Breast epithelium (tissue), 4 donors: ENCODE data around the gene ENTPD7. TPM values are rescaled to one million over a fixed set of nuclear protein-coding genes. Genes with fewer than 3 reads are reported as not detected.
"Not testable (repeated sequence)": the region's sequence is repeated elsewhere in the genome, so short reads cannot be mapped to it uniquely, and the experiment has no call there.

ENCODE experiments used
- DNase-seq, 2 donors: peaks; one replicate each; pipeline ENCODE4 v3.0.0-alpha.2; 2019; ENCODE audit warnings: low spot score in 2 of 2
- H3K27ac ChIP-seq, 2 donors: fragments of 200-600 bp; sonication (generic) in 1 of 2; one replicate each; pipeline ENCODE4 v1.5.1; 2016 to 2019; ENCODE audit warnings: mild to moderate bottlenecking in 1 of 2
- H3K27me3 ChIP-seq, 2 donors: fragments of 200-600 bp; sonication (generic) in 1 of 2; one replicate each; pipeline versions ENCODE4 v1.5.1 to v1.6.0; 2017 to 2019; ENCODE audit warnings: control low read depth in 1 of 2, mild to moderate bottlenecking in 1 of 2
- H3K36me3 ChIP-seq: fragments of 200-600 bp; one replicate; pipeline ENCODE4 v1.5.1; 2019
- H3K4me1 ChIP-seq, 2 donors: fragments of 200-600 bp; sonication (generic); one replicate each; pipeline ENCODE4 v1.5.1; 2016 to 2019; ENCODE audit warnings: control low read depth in 1 of 2
- H3K4me3 ChIP-seq, 3 donors: fragments of 200-600 bp; sonication (generic); 1 replicate in 2 of 3; 2 replicates in 1 of 3; pipeline ENCODE4 v1.5.1; 2016 to 2019; ENCODE audit warnings: mild to moderate bottlenecking in 3 of 3, moderate library complexity in 2 of 3
- H3K9me3 ChIP-seq, 2 donors: fragments of 200-600 bp; sonication (generic) in 1 of 2; one replicate each; pipeline ENCODE4 v1.5.1; 2016 to 2019; ENCODE audit warnings: control low read depth in 1 of 2
- CTCF ChIP-seq, 3 donors: fragments of 450-650 bp; IDR thresholded peaks; one replicate each; pipeline ENCODE4 v1.5.1; 2016 to 2017; ENCODE audit warnings: antibody characterized with exemption in 3 of 3, mild to moderate bottlenecking in 3 of 3, moderate library complexity in 3 of 3
- POLR2A ChIP-seq: fragments of 450-650 bp; IDR thresholded peaks from one replicate; pipeline ENCODE4 v1.6.1; 2016; ENCODE audit warnings: antibody characterized with exemption, mild to moderate bottlenecking, moderate library complexity
- POLR2AphosphoS5 ChIP-seq, 3 donors: sonication (generic); formaldehyde crosslinking; IDR thresholded peaks; one replicate each; pipeline ENCODE4 v1.6.1; 2017; ENCODE audit warnings: antibody characterized with exemption in 3 of 3
- intact Hi-C: fragments of 100-400 bp; cut with DNase I; formaldehyde crosslinking; loops from one replicate; pipeline ENCODE4 v1.15.1; 2023; ENCODE audit warnings: low total_unique reads
- total RNA-seq, 3 donors: library from RNA; depleted of rRNA; stranded (reverse); fragments of >200 nt; gene quantifications; one replicate each; pipeline ENCODE4 v1.1.0, GENCODE V29; 2016

ENTPD7 gene
- total RNA-seq, 3 donors from 2014 or later = 3.5 to 11.6 (median 10.8) TPM

- no peak for DNase-seq
- no peak overlapping the region for H3K27ac ChIP-seq
- TF ChIP-seq CTCF (IDR thresholded peaks at IDR 0.05) (no peak), POLR2A (no peak), POLR2AphosphoS5 (IDR thresholded peaks at IDR 0.05) (no peak)
- H3K4me3 ChIP-seq = no peak overlapping the region
- no peaks in the 10 kb centered on the region for H3K27me3 ChIP-seq
- intact Hi-C loops = no loop called here
- H3K4me1 ChIP-seq = no peaks in the 10 kb centered on the region
- peaks cover 36% of the 10 kb centered on the region for H3K36me3 ChIP-seq
- peaks cover 0 to 18% of the 10 kb centered on the region in 2 donors for H3K9me3 ChIP-seq
These were observed 83.4 kb downstream of the ENTPD7 start for GRCh38 chr10:99742701-99743100.

DNA sequence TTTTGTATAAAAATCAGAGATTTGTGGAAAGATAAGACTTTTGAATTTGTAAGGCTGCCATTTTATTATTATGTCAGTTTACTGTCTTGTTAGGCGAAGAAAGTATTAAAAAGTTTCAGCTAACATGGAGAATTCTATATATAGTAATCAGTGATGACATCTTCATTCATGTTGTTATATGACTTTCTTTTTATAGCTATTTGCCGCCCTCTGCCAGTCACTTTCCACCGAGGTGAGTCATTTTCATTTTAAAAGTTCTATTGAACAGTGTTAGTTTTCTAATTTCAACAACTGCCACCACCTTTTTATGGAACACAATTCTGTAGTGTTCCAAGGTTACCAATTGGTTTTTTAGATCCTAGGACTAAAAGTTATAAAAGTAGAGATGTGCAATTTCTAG, 84.5 kb downstream of the ENTPD7 start:
- peaks cover 34% of the 10 kb centered on the region for H3K36me3 ChIP-seq
- H3K4me1 ChIP-seq = no peaks in the 10 kb centered on the region
- TF ChIP-seq POLR2A = no peak
- intact Hi-C loops = no loop called here
- no peak overlapping the region for H3K4me3 ChIP-seq
- DNase-seq = no peak
- no peak overlapping the region for H3K27ac ChIP-seq
- peaks cover 0 to 18% of the 10 kb centered on the region in 2 donors for H3K9me3 ChIP-seq
- no peaks in the 10 kb centered on the region for H3K27me3 ChIP-seq

- intact Hi-C loops, H3K9me3 ChIP-seq, H3K27ac ChIP-seq, H3K27me3 ChIP-seq, H3K4me3 ChIP-seq, DNase-seq, H3K4me1 ChIP-seq: not testable (repeated sequence)
- H3K36me3 ChIP-seq = peaks cover 16% of the 10 kb centered on the region
These were observed 86.9 kb downstream of the ENTPD7 start for GRCh38 chr10:99746166-99746565.

- H3K27me3 ChIP-seq = no peaks in the 10 kb centered on the region
- no peak overlapping the region for H3K27ac ChIP-seq
- no peaks in the 10 kb centered on the region for H3K9me3 ChIP-seq
- TF ChIP-seq POLR2A (no peak), POLR2AphosphoS5 (IDR thresholded peaks at IDR 0.05) (no peak), CTCF (IDR thresholded peaks at IDR 0.05) (no peak)
- intact Hi-C loops = no loop called here
- no peak overlapping the region for H3K4me3 ChIP-seq
- H3K36me3 ChIP-seq = no peaks in the 10 kb centered on the region
- no peak for DNase-seq
- H3K4me1 ChIP-seq = no peaks in the 10 kb centered on the region
These were observed 89.6 kb downstream of the ENTPD7 start for GRCh38 chr10:99748823-99749451.

GRCh38 chr10:99750641-99751040, 91.3 kb downstream of the ENTPD7 start:
- H3K4me3 ChIP-seq = no peak overlapping the region
- TF ChIP-seq CTCF (IDR thresholded peaks at IDR 0.05) (no peak), POLR2A (no peak), POLR2AphosphoS5 (IDR thresholded peaks at IDR 0.05) (no peak)
- H3K27ac ChIP-seq = no peak overlapping the region
- DNase-seq = no peak
- H3K36me3 ChIP-seq = no peaks in the 10 kb centered on the region
- H3K4me1 ChIP-seq = no peaks in the 10 kb centered on the region
- H3K27me3 ChIP-seq = no peaks in the 10 kb centered on the region
- intact Hi-C loops = no loop called here
- no peaks in the 10 kb centered on the region for H3K9me3 ChIP-seq

GRCh38 chr10:99754670-99755069, 95.4 kb downstream of the ENTPD7 start:
- TF ChIP-seq CTCF (IDR thresholded peaks at IDR 0.05) (no peak), POLR2AphosphoS5 (IDR thresholded peaks at IDR 0.05) (no peak), POLR2A (no peak)
- Histone ChIP-seq H3K4me1 (no peaks in the 10 kb centered on the region), H3K27me3 (no peaks in the 10 kb centered on the region), H3K27ac (no peak overlapping the region), H3K9me3 (no peaks in the 10 kb centered on the region), H3K4me3 (no peak overlapping the region), H3K36me3 (peaks cover 6% of the 10 kb centered on the region)
- DNase-seq = no peak
- intact Hi-C loops = no loop called here

Other genes starting within 250 kb of the ENTPD7 start
- gene GOT1, start 228.9 kb upstream of the ENTPD7 start, total RNA-seq = 10 to 100 TPM; 13.9 to 18.4 (median 15.7) TPM
- under 1 TPM in 1 of 3 donors, not detected in 2; 0.15 TPM for gene NKX2-3, start 126.6 kb upstream of the ENTPD7 start, total RNA-seq
- gene SLC25A28, start 39.1 kb upstream of the ENTPD7 start, total RNA-seq = 10 to 100 TPM; 29.1 to 35.1 (median 33.1) TPM
- 10 to 100 TPM; 28.2 to 38.3 (median 32.2) TPM for gene COX15, start 72.6 kb downstream of the ENTPD7 start, total RNA-seq
- gene CUTC, start 72.7 kb downstream of the ENTPD7 start, total RNA-seq = 10 to 100 TPM; 23.4 to 81.0 (median 33.4) TPM
- gene ABCC2, start 123.1 kb downstream of the ENTPD7 start, total RNA-seq = 1 to 10 TPM; 2.0 to 3.1 (median 2.1) TPM